Neural crest cell (in vitro differentiated cells): ENCODE measurements around the gene SVEP1. TPM values are rescaled to one million over a fixed set of nuclear protein-coding genes. Genes with fewer than 3 reads are reported as not detected.

Experiments used
- DNase-seq: peaks from one replicate; pipeline ENCODE4 v3.0.0; 2021; ENCODE audit warnings: low read depth, mixed read lengths, low spot score
- H3K27ac Mint-ChIP-seq: one replicate; pipeline ENCODE4 v1.8.0; 2021; ENCODE audit warnings: mild to moderate bottlenecking, mixed read lengths; ENCODE audit not compliant: unreplicated experiment
- H3K27me3 Mint-ChIP-seq: 2 replicates; pipeline ENCODE4 v1.8.0; 2021; ENCODE audit warnings: low read depth, mild to moderate bottlenecking, mixed read lengths
- H3K36me3 Mint-ChIP-seq: 2 replicates; pipeline ENCODE4 v1.8.0; 2021; ENCODE audit warnings: low read depth, mild to moderate bottlenecking, mixed read lengths
- H3K4me1 Mint-ChIP-seq: 2 replicates; pipeline ENCODE4 v1.8.0; 2021; ENCODE audit warnings: mixed read lengths
- H3K4me3 Mint-ChIP-seq: one replicate; pipeline ENCODE4 v1.8.0; 2021; ENCODE audit warnings: mild to moderate bottlenecking, mixed read lengths
- H3K9me3 Mint-ChIP-seq: 2 replicates; pipeline ENCODE4 v1.8.0; 2021; ENCODE audit warnings: mixed read lengths
- total RNA-seq: library from RNA; stranded (reverse); gene quantifications from 2 replicates; pipeline ENCODE4 v1.2.1, GENCODE V29; 2021
- TF ChIP-seq, protein P1 (sequence below): fragments of 200-600 bp; sonication (generic); conservative IDR thresholded peaks from 2 replicates; pipeline ENCODE4 v1.5.0; 2021; ENCODE audit warnings: antibody characterized with exemption, mild to moderate bottlenecking

The SVEP1 gene
- total RNA-seq, 1 donor from 2014 or later = 1.3 TPM

DNA sequence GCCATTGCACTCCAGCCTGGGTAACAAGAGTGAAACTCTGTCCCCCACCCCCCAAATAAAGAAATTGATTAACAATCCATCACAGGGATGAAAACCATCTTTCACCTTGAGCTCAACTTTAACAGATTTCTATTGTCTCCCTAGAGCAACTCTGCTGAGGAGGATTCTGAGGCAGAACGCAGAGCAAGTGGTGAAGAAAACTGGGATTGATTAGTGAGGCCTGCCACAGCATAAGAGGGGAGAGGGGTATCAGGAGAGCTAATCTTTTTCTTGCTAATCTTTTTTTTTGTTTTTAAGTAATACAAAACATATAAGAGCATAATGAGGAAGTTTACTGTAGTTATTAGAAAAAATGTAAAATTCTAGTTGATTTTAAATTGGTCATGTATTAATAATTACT is 250.8 kb downstream of the SVEP1 start:
- TF ChIP-seq, protein P1, sequence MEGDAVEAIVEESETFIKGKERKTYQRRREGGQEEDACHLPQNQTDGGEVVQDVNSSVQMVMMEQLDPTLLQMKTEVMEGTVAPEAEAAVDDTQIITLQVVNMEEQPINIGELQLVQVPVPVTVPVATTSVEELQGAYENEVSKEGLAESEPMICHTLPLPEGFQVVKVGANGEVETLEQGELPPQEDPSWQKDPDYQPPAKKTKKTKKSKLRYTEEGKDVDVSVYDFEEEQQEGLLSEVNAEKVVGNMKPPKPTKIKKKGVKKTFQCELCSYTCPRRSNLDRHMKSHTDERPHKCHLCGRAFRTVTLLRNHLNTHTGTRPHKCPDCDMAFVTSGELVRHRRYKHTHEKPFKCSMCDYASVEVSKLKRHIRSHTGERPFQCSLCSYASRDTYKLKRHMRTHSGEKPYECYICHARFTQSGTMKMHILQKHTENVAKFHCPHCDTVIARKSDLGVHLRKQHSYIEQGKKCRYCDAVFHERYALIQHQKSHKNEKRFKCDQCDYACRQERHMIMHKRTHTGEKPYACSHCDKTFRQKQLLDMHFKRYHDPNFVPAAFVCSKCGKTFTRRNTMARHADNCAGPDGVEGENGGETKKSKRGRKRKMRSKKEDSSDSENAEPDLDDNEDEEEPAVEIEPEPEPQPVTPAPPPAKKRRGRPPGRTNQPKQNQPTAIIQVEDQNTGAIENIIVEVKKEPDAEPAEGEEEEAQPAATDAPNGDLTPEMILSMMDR = no peak
- no peaks in the 10 kb centered on the region for H3K27me3 Mint-ChIP-seq
- no peaks in the 10 kb centered on the region for H3K36me3 Mint-ChIP-seq
- no peaks in the 10 kb centered on the region for H3K4me1 Mint-ChIP-seq
- H3K9me3 Mint-ChIP-seq = no peaks in the 10 kb centered on the region
- no peak for DNase-seq
- H3K27ac Mint-ChIP-seq = no peak overlapping the region
- H3K4me3 Mint-ChIP-seq = no peak overlapping the region

GRCh38 chr9:110327716-110328115 is 251.8 kb downstream of the SVEP1 start:
- DNase-seq = no peak
- H3K27me3 Mint-ChIP-seq = no peaks in the 10 kb centered on the region
- H3K36me3 Mint-ChIP-seq = no peaks in the 10 kb centered on the region
- H3K27ac Mint-ChIP-seq = no peak overlapping the region
- no peaks in the 10 kb centered on the region for H3K9me3 Mint-ChIP-seq
- TF ChIP-seq, protein P1 = no peak
- no peak overlapping the region for H3K4me3 Mint-ChIP-seq
- no peaks in the 10 kb centered on the region for H3K4me1 Mint-ChIP-seq

DNA sequence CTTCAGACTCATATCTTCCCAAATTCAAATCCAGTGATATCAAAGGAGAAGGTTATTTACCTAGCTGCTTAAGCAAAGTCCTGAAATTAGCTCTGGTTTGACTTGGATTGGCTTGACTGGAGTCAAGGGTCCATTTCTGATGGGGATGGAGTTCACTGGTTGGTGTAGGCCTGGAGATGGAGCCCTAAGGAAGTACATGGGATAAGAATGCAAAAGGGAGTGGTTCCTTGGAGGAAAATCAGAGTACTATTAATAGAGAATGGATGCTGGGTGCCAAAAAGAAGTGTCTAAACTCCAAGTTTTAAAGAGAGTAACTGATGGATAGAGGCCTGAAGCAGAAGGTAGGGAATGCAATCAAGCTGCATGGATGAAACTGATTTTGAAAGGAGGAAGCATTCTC is 255.7 kb downstream of the SVEP1 start:
- H3K27me3 Mint-ChIP-seq = no peaks in the 10 kb centered on the region
- no peak overlapping the region for H3K4me3 Mint-ChIP-seq
- H3K9me3 Mint-ChIP-seq = no peaks in the 10 kb centered on the region
- no peak for DNase-seq
- H3K27ac Mint-ChIP-seq = no peak overlapping the region
- no peaks in the 10 kb centered on the region for H3K36me3 Mint-ChIP-seq
- H3K4me1 Mint-ChIP-seq = no peaks in the 10 kb centered on the region
- TF ChIP-seq, protein P1 = no peak

GRCh38 chr9:110320651-110321445 is 258.7 kb downstream of the SVEP1 start:
- H3K27me3 Mint-ChIP-seq = no peaks in the 10 kb centered on the region
- H3K27ac Mint-ChIP-seq = no peak overlapping the region
- no peaks in the 10 kb centered on the region for H3K9me3 Mint-ChIP-seq
- TF ChIP-seq, protein P1 = no peak
- no peaks in the 10 kb centered on the region for H3K36me3 Mint-ChIP-seq
- no peak for DNase-seq
- no peak overlapping the region for H3K4me3 Mint-ChIP-seq
- peaks cover 6% of the 10 kb centered on the region for H3K4me1 Mint-ChIP-seq

DNA sequence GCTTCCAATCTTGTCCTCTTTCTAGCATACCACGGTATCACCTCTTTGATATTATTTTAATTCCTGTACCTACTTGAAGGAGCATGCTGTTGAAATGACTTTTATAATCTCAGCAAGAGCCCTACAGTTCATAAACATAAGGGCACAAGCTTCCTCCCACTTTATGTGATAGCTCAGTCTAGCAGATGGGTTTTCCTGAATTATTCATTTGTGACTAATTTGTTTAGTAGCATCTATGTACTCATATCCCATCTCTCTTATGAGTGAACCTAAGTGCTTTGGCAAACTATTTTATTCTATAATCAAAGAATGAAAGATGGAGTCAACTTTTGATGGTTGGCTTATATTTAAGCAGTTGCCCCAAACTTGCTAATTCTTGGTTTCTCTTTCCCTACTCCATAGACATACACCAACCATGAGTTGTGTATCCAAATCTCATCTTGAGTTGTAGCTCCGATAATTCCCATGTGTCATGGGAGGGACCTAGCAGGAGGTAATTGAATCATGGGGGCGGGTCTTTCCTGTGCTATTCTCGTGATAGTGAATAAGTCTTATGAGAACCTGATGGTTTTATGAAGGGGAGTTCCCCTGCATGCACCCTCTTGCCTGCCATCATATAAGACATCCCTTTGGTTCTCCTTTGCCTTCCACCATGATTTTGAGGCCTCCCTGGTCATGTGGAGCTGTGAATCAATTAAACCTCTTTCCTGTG is 259.6 kb downstream of the SVEP1 start:
- peaks cover 6% of the 10 kb centered on the region for H3K4me1 Mint-ChIP-seq
- H3K36me3 Mint-ChIP-seq = no peaks in the 10 kb centered on the region
- no peaks in the 10 kb centered on the region for H3K9me3 Mint-ChIP-seq
- no peak overlapping the region for H3K4me3 Mint-ChIP-seq
- no peak for DNase-seq
- H3K27ac Mint-ChIP-seq = no peak overlapping the region
- TF ChIP-seq, protein P1 = no peak
- H3K27me3 Mint-ChIP-seq = no peaks in the 10 kb centered on the region
